Activated T-helper 17 cell treated with anti-CD3 and anti-CD28 coated beads, Interleukin-2, amount 50 U/mL, for 72 hours (primary cell): ENCODE results near the gene VCP. TPM values are rescaled to one million over a fixed set of nuclear protein-coding genes. Genes with fewer than 3 reads are reported as not detected.
"Not testable (repeated sequence)": the region's sequence is repeated elsewhere in the genome, so short reads cannot be mapped to it uniquely, and the experiment has no call there.

Experiments used
- ATAC-seq: fragments of 150-1000 bp; cut with Tn5 transposase; replicated peaks from 2 replicates; pipeline ENCODE4 v1.10.0; 2021; ENCODE audit warnings: mild to moderate bottlenecking, moderate library complexity
- H3K27ac Mint-ChIP-seq: one replicate; pipeline ENCODE4 v1.8.0; 2022; ENCODE audit warnings: mixed read lengths
- H3K27me3 Mint-ChIP-seq: one replicate; pipeline ENCODE4 v1.8.0; 2022; ENCODE audit warnings: mixed read lengths
- H3K36me3 Mint-ChIP-seq: one replicate; pipeline ENCODE4 v1.8.0; 2022; ENCODE audit warnings: low read depth, mild to moderate bottlenecking, mixed read lengths
- H3K4me1 Mint-ChIP-seq: one replicate; pipeline ENCODE4 v1.8.0; 2022; ENCODE audit warnings: mixed read lengths
- H3K4me3 Mint-ChIP-seq: one replicate; pipeline ENCODE4 v1.8.0; 2022; ENCODE audit warnings: mild to moderate bottlenecking, mixed read lengths
- H3K9me3 Mint-ChIP-seq: one replicate; pipeline ENCODE4 v1.8.0; 2022; ENCODE audit warnings: mixed read lengths
- total RNA-seq, 2 donors: library from RNA; stranded (reverse); gene quantifications; one replicate each; pipeline ENCODE4 v1.2.3, GENCODE V29; 2022

The VCP gene
- total RNA-seq, 2 donors from 2014 or later, result 235 to 322 TPM

DNA sequence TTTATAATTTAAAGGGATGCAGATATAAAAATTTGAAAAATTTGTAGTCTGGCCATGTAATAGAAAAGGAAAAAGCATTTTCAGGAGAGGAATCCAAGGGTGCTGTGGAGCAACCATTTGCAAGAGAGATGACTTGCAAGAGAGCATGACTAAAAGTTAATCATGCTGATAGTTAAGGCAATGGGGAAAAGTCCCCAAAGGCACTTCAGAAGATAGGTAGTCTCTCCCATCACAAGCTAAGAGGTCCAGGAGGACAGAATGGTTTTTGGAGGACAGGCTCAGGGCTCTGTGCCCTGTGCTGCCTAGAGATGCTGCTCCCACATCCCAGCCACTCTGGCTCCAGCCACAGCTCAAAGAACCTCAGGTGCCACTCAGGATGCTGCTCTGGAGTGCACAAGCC lies 44.1 kb downstream of the VCP start:
- H3K9me3 Mint-ChIP-seq, result no peaks in the 10 kb centered on the region
- no peak overlapping the region for H3K27ac Mint-ChIP-seq
- no peaks in the 10 kb centered on the region for H3K27me3 Mint-ChIP-seq
- H3K4me1 Mint-ChIP-seq, result peaks cover 6% of the 10 kb centered on the region
- H3K4me3 Mint-ChIP-seq, result no peak overlapping the region
- no peak for ATAC-seq
- H3K36me3 Mint-ChIP-seq, result peaks cover 19% of the 10 kb centered on the region

DNA sequence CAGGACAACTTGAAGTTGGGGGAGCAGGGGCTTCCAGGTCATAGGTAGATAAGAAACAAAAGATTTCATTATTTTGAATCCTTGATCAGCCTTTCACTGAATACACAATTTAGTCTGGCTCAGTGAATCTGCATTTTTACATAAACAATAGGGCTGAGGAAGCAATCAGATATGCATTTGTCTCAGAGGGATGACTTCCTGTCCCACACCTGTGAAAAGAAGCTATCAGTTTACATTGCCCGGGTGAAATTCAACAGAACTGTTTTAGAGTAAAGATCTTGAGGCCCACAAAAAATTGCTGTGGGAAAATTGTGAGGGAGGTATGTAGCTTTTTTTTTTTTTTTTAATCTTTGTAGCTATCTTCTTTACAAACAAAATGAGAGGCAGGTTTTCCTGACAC lies 44.6 kb downstream of the VCP start:
- Mint-ChIP-seq H3K4me1 (peaks cover 6% of the 10 kb centered on the region), H3K36me3 (peaks cover 15% of the 10 kb centered on the region), H3K27ac (no peak overlapping the region), H3K9me3 (no peaks in the 10 kb centered on the region), H3K27me3 (no peaks in the 10 kb centered on the region), H3K4me3 (no peak overlapping the region)
- ATAC-seq, result no peak

DNA sequence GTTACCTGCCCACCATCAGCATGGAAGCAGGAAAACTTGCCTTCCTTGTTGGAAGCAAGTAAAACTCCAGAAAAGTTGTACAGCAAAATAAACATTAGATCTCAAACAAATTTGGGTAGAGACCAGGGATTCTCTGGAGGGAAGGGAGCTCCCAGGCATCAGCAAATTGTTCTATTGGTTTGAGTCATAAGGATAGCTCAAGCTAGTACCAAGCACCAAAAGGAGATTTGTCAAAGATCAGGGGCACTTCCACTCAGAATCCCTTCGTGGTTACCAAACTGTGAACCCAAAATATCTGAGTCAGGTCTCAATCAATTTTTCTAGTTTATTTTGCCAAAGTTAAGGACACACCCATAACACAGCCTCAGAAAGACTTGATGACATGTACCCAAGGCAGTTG lies 45.1 kb downstream of the VCP start:
- Mint-ChIP-seq H3K4me3 (no peak overlapping the region), H3K36me3 (peaks cover 17% of the 10 kb centered on the region), H3K27me3 (no peaks in the 10 kb centered on the region), H3K9me3 (no peaks in the 10 kb centered on the region), H3K27ac (no peak overlapping the region), H3K4me1 (peaks cover 6% of the 10 kb centered on the region)
- ATAC-seq, result no peak

DNA sequence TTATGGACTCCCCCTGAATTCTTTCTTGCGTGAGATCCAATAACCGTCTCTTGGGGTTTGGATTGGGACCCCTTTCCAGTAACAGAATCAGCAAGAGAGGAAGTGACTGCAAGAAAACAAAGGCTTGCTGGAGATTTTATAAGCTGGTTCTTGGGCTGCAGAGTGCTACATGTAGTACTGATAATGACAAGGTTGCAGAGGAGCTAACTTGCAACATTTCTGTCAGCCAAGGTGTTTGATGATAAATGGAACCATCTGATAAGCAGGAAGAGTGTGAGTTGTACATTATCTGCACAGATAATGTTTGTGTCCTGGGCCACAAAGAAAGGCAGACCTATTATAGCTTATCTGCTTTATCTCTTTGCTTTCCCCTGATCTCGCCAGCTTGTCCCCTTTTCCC lies 45.8 kb downstream of the VCP start:
- Mint-ChIP-seq H3K9me3 (no peaks in the 10 kb centered on the region), H3K27me3 (no peaks in the 10 kb centered on the region), H3K4me1 (peaks cover 6% of the 10 kb centered on the region), H3K4me3 (no peak overlapping the region), H3K27ac (no peak overlapping the region), H3K36me3 (peaks cover 22% of the 10 kb centered on the region)
- ATAC-seq, result no peak

DNA sequence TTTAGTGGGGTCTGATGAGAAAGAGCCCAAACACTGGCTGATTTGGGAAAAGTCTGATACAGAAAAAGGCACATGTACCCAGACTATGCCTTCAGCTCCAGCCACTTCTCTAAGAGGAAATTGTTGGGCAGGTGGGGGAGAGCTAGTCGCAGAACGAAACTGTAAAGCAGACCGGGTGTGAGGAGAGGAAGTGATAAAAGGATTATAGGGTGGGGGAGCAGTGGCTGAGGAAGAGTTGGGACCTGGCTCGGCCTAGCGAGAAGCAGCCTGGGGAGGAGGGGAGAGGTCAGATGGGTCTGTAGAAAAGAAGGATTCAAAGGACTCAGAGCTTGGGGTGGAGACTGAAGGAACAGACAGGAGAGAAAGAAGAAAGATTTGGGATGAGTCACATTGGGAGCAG lies 49.0 kb downstream of the VCP start:
- peaks cover 43% of the 10 kb centered on the region for H3K36me3 Mint-ChIP-seq
- not testable (repeated sequence) for H3K4me1 Mint-ChIP-seq, H3K27me3 Mint-ChIP-seq, H3K27ac Mint-ChIP-seq, H3K9me3 Mint-ChIP-seq, ATAC-seq, H3K4me3 Mint-ChIP-seq

DNA sequence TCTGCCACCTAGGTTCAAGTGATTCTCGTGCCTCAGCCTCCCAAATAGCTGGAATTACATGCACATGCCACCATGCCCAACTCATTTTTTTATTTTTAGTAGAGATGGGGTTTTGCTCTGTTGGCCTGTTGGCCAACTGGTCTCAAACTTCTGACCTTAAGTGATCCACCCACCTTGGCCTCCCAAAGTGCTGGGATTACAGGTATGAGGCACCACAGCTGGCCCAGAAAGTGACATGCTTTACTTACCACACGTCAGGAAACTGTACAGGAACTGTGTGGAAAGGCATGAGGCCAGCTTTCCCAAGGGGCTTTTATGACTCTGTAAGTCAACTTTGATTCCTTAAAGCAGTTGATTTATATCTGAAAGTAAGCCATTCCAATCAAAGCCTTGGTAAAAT lies 57.9 kb downstream of the VCP start:
- Mint-ChIP-seq H3K4me3 (no peak overlapping the region), H3K27me3 (no peaks in the 10 kb centered on the region), H3K36me3 (peaks cover 52% of the 10 kb centered on the region), H3K9me3 (peaks cover 9% of the 10 kb centered on the region), H3K27ac (no peak overlapping the region), H3K4me1 (no peaks in the 10 kb centered on the region)
- no peak for ATAC-seq

DNA sequence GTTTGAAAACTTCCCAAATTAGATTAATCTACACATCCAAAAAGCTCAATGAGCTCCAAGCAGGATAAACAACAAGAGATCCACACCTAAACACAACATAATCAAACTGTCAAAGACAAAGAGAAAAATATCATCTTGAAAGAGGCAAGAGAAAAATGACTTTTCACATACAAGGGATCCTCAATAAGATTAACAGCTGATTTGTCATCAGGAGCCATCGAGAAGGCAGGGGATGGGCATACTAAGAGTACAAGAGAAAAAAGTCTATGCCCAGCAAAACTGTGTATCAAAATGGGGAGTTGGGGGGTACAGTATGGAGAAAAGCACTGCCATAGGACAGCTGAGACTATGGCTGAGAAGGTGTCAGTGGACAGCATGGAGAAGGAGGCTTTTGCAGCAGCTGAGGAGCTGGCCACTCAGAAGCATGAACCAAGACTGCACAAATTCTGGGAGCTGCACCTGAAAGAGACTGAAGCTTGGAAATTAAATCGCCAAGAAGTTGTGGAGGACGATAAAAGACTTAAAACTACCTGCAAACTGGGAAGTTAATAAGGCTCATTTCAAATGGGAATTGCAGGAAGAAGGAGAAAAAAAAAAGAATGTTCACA lies 62.0 kb downstream of the VCP start:
- peaks cover 55% of the 10 kb centered on the region for H3K36me3 Mint-ChIP-seq
- no peak overlapping the region for H3K4me3 Mint-ChIP-seq
- no peaks in the 10 kb centered on the region for H3K27me3 Mint-ChIP-seq
- H3K9me3 Mint-ChIP-seq, result peaks cover 9% of the 10 kb centered on the region
- no peak overlapping the region for H3K27ac Mint-ChIP-seq
- no peaks in the 10 kb centered on the region for H3K4me1 Mint-ChIP-seq
- ATAC-seq, result no peak

Other genes with a start within 250 kb of the VCP start
- under 1 TPM in 1 of 2 donors, not detected in 1; 0.16 TPM for gene PHF24, start 114.3 kb downstream of the VCP start, total RNA-seq
- 10 to 100 TPM in 1 of 2 donors, 1 to 10 TPM in 1; 4.4 to 10.7 TPM for gene DNAJB5, start 82.9 kb downstream of the VCP start, total RNA-seq
- 100 to 1,000 TPM in 1 of 2 donors, 10 to 100 TPM in 1; 94.2 to 124 TPM for gene FANCG, start 7.3 kb upstream of the VCP start, total RNA-seq
- 10 to 100 TPM; 15.0 to 16.6 TPM for gene PIGO, start 24.0 kb upstream of the VCP start, total RNA-seq
- 100 to 1,000 TPM; 117 to 226 TPM for gene STOML2, start 30.5 kb upstream of the VCP start, total RNA-seq
- gene ATOSB, start 43.2 kb upstream of the VCP start, total RNA-seq, result 10 to 100 TPM; 10.6 to 18.8 TPM
- gene UNC13B, start 89.4 kb upstream of the VCP start, total RNA-seq, result 1 to 10 TPM; 1.4 to 1.7 TPM